Thoracic aorta (tissue), 2 donors: ENCODE results near the gene GPRC5A. TPM values are rescaled to one million over a fixed set of nuclear protein-coding genes. Genes with fewer than 3 reads are reported as not detected.

Source experiments
- ATAC-seq: fragments of 150-250 bp; one replicate; pipeline ENCODE4 v1.8.0; 2017; ENCODE audit warnings: low read depth; ENCODE audit not compliant: insufficient number of reproducible peaks, low FRiP score
- DNase-seq: peaks from one replicate; pipeline ENCODE4 v3.0.0-alpha.2; 2020; ENCODE audit warnings: low spot score
- H3K27ac ChIP-seq, 2 donors: fragments of 200-600 bp; sonication (generic); 1 replicate in 1 of 2; 2 replicates in 1 of 2; pipeline ENCODE4 v1.5.1; 2016; ENCODE audit warnings: mild to moderate bottlenecking in 2 of 2, moderate library complexity in 2 of 2
- H3K27me3 ChIP-seq: fragments of 200-600 bp; sonication (generic); replicated peaks from 2 replicates; pipeline ENCODE4 v1.6.0; 2016; ENCODE audit warnings: mild to moderate bottlenecking; ENCODE audit not compliant: insufficient read depth
- H3K36me3 ChIP-seq: fragments of 200-600 bp; sonication (generic); one replicate; pipeline ENCODE4 v1.5.1; 2016
- H3K4me1 ChIP-seq, 2 donors: fragments of 200-600 bp; sonication (generic); 1 replicate in 1 of 2; 2 replicates in 1 of 2; pipeline versions ENCODE4 v1.5.1 to v1.6.0; 2016; ENCODE audit warnings: low read depth in 2 of 2, mild to moderate bottlenecking in 1 of 2; ENCODE audit not compliant: control insufficient read depth in 1 of 2
- H3K4me3 ChIP-seq: fragments of 200-600 bp; sonication (generic); 2 replicates; pipeline ENCODE4 v1.5.1; 2016; ENCODE audit warnings: mild to moderate bottlenecking
- H3K9me3 ChIP-seq: fragments of 200-600 bp; sonication (generic); 2 replicates; pipeline ENCODE4 v1.5.1; 2016
- CTCF ChIP-seq: fragments of 200-600 bp; sonication (generic); IDR thresholded peaks from one replicate; pipeline ENCODE4 v1.5.1; 2019; ENCODE audit warnings: antibody characterized with exemption
- total RNA-seq, 2 donors: library from RNA; depleted of rRNA; stranded (reverse); fragments of >200 nt; gene quantifications; one replicate each; pipeline versions ENCODE4 v1.1.0 to v1.2.3, GENCODE V29; 2016

Gene GPRC5A
- total RNA-seq, 2 donors from 2014 or later, result 42.8 to 123 TPM

- H3K4me3 ChIP-seq, result no peak overlapping the region
- no peaks in the 10 kb centered on the region for H3K36me3 ChIP-seq
- no peaks in the 10 kb centered on the region for H3K4me1 ChIP-seq
- ATAC-seq (no peak), DNase-seq (no peak)
- TF ChIP-seq CTCF, result no peak
- no peak overlapping the region for H3K27ac ChIP-seq
- H3K27me3 ChIP-seq, result no peaks in the 10 kb centered on the region
- H3K9me3 ChIP-seq, result no peaks in the 10 kb centered on the region
Observed at GRCh38 chr12:12864243-12864642, 27.1 kb upstream of the GPRC5A start.

- ATAC-seq (no peak), DNase-seq (no peak)
- Histone ChIP-seq H3K4me3 (no peak overlapping the region), H3K27ac (no peak overlapping the region), H3K36me3 (no peaks in the 10 kb centered on the region), H3K9me3 (no peaks in the 10 kb centered on the region), H3K4me1 (peaks cover 0 to 9% of the 10 kb centered on the region in 2 donors), H3K27me3 (no peaks in the 10 kb centered on the region)
- TF ChIP-seq CTCF, result no peak
Observed at GRCh38 chr12:12868477-12869235, 22.7 kb upstream of the GPRC5A start.

GRCh38 chr12:12870465-12870864 lies 20.9 kb upstream of the GPRC5A start:
- TF ChIP-seq CTCF, result no peak
- Histone ChIP-seq H3K27ac (no peak overlapping the region), H3K27me3 (no peaks in the 10 kb centered on the region), H3K4me1 (peaks cover 0 to 9% of the 10 kb centered on the region in 2 donors), H3K9me3 (no peaks in the 10 kb centered on the region), H3K36me3 (no peaks in the 10 kb centered on the region), H3K4me3 (no peak overlapping the region)
- DNase-seq, result no peak
- no peak for ATAC-seq

- Histone ChIP-seq H3K4me3 (no peak overlapping the region), H3K27ac (no peak overlapping the region), H3K4me1 (peaks cover 0 to 9% of the 10 kb centered on the region in 2 donors), H3K9me3 (no peaks in the 10 kb centered on the region), H3K27me3 (no peaks in the 10 kb centered on the region), H3K36me3 (no peaks in the 10 kb centered on the region)
- no peak for TF ChIP-seq CTCF
- DNase-seq, result no peak
- ATAC-seq, result no peak
Observed at GRCh38 chr12:12871587-12872138, 19.7 kb upstream of the GPRC5A start.

- no peak overlapping the region for H3K4me3 ChIP-seq
- ATAC-seq (no peak), DNase-seq (no peak)
- TF ChIP-seq CTCF, result no peak
- H3K36me3 ChIP-seq, result no peaks in the 10 kb centered on the region
- H3K9me3 ChIP-seq, result no peaks in the 10 kb centered on the region
- H3K27ac ChIP-seq, result no peak overlapping the region
- H3K4me1 ChIP-seq, result peaks cover 0 to 14% of the 10 kb centered on the region in 2 donors
- H3K27me3 ChIP-seq, result no peaks in the 10 kb centered on the region
Observed at GRCh38 chr12:12872139-12872933, 19.0 kb upstream of the GPRC5A start.
